B cell (primary cell): ENCODE results near the gene CFAP61.

Experiments used
- EZH2 ChIP-seq: IDR thresholded peaks from 2 replicates; pipeline ENCODE4 v1.6.1; 2012; ENCODE audit warnings: borderline replicate concordance, low read depth, mild to moderate bottlenecking, moderate library complexity, low read length; ENCODE audit not compliant: insufficient read depth, poor library complexity, severe bottlenecking
- TF ChIP-seq, protein P1 (sequence below): fragments of 200-600 bp; IDR thresholded peaks from one replicate; pipeline ENCODE4 v1.8.0; 2022; ENCODE audit warnings: antibody characterized with exemption, mild to moderate bottlenecking

DNA sequence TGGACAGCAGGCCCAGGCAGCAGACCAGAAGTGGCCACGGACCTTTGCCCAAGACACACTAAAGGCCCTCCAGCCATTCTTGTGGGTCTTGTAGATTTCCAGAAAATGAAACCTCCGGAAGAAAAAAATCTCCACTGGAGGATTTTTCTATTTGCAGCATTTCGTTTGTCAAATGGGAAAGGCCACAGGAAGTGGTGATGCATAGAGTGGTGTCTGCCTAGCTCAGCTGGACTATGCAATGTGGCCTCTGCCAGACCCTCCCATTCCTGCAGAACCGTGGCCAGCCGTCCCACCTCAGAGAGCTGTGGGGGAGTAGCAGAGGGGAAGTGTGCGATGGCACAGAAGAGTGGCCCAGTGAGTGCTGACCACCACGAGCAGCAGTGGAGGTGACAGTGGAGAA lies 291.6 kb downstream of the CFAP61 start:
- TF ChIP-seq, protein P1, sequence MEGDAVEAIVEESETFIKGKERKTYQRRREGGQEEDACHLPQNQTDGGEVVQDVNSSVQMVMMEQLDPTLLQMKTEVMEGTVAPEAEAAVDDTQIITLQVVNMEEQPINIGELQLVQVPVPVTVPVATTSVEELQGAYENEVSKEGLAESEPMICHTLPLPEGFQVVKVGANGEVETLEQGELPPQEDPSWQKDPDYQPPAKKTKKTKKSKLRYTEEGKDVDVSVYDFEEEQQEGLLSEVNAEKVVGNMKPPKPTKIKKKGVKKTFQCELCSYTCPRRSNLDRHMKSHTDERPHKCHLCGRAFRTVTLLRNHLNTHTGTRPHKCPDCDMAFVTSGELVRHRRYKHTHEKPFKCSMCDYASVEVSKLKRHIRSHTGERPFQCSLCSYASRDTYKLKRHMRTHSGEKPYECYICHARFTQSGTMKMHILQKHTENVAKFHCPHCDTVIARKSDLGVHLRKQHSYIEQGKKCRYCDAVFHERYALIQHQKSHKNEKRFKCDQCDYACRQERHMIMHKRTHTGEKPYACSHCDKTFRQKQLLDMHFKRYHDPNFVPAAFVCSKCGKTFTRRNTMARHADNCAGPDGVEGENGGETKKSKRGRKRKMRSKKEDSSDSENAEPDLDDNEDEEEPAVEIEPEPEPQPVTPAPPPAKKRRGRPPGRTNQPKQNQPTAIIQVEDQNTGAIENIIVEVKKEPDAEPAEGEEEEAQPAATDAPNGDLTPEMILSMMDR, result no peak
- TF ChIP-seq EZH2, result no peak
